ENCODE measurements around the gene LCN6. TPM values are rescaled to one million over a fixed set of nuclear protein-coding genes. Genes with fewer than 3 reads are reported as not detected.
"Not testable (repeated sequence)": the region's sequence is repeated elsewhere in the genome, so short reads cannot be mapped to it uniquely, and the experiment has no call there.

LCN6 gene
- total and polyA plus RNA-seq, 2 donors = 7.1 TPM; not detected in 1

- 94% methylated on average over 20 of the region's 20 CpGs for WGBS
- H3K27ac ChIP-seq (ENCODE audit: low read depth in 1 of 2, low read length in 1 of 2) = no peak overlapping the region
- no peaks in the 10 kb centered on the region for H3K36me3 ChIP-seq (ENCODE audit: control insufficient read depth in 2 of 2, insufficient read depth in 2 of 2, low read length in 1 of 2)
- H3K27me3 ChIP-seq (ENCODE audit: control insufficient read depth in 2 of 2, insufficient read depth in 1 of 2, low read length in 1 of 2) = peaks cover 0 to 13% of the 10 kb centered on the region in 2 donors
- peaks cover 0 to 27% of the 10 kb centered on the region in 2 donors for H3K9me3 ChIP-seq (ENCODE audit: control insufficient read depth in 2 of 2, insufficient read depth in 1 of 2, low read length in 1 of 2)
- DNase-seq (ENCODE audit: low read depth in 6 of 9, low spot score in 9 of 9) = no peak
- no peak overlapping the region for H3K4me3 ChIP-seq (ENCODE audit: low read length in 2 of 2)
- H3K4me1 ChIP-seq (ENCODE audit: control insufficient read depth in 2 of 2, insufficient read depth in 2 of 2, low read length in 2 of 2) = no peaks in the 10 kb centered on the region
Measured at GRCh38 chr9:136757328-136757727, 9.0 kb upstream of the LCN6 start.

GRCh38 chr9:136756836-136757235, 8.5 kb upstream of the LCN6 start:
- Histone ChIP-seq H3K36me3 (ENCODE audit: control insufficient read depth in 2 of 2, insufficient read depth in 2 of 2, low read length in 1 of 2) (no peaks in the 10 kb centered on the region), H3K27me3 (ENCODE audit: control insufficient read depth in 2 of 2, insufficient read depth in 1 of 2, low read length in 1 of 2) (peaks cover 0 to 11% of the 10 kb centered on the region in 2 donors), H3K4me1 (ENCODE audit: control insufficient read depth in 2 of 2, insufficient read depth in 2 of 2, low read length in 2 of 2) (no peaks in the 10 kb centered on the region), H3K9me3 (ENCODE audit: control insufficient read depth in 2 of 2, insufficient read depth in 1 of 2, low read length in 1 of 2) (peaks cover 0 to 32% of the 10 kb centered on the region in 2 donors), H3K27ac (ENCODE audit: low read depth in 1 of 2, low read length in 1 of 2) (no peak overlapping the region), H3K4me3 (ENCODE audit: low read length in 2 of 2) (no peak overlapping the region)
- WGBS = 98% methylated on average over 18 of the region's 18 CpGs
- no peak for DNase-seq (ENCODE audit: low read depth in 6 of 9, low spot score in 9 of 9)

- no peaks in the 10 kb centered on the region for H3K4me1 ChIP-seq (ENCODE audit: control insufficient read depth in 2 of 2, insufficient read depth in 2 of 2, low read length in 2 of 2)
- no peak for DNase-seq (ENCODE audit: low read depth in 6 of 9, low spot score in 9 of 9)
- H3K36me3 ChIP-seq (ENCODE audit: control insufficient read depth in 2 of 2, insufficient read depth in 2 of 2, low read length in 1 of 2) = no peaks in the 10 kb centered on the region
- H3K4me3 ChIP-seq (ENCODE audit: low read length in 2 of 2) = no peak overlapping the region
- WGBS = 100% methylated on average over 4 of the region's 4 CpGs
- H3K27ac ChIP-seq (ENCODE audit: low read depth in 1 of 2, low read length in 1 of 2) = no peak overlapping the region
- peaks cover 0 to 11% of the 10 kb centered on the region in 2 donors for H3K27me3 ChIP-seq (ENCODE audit: control insufficient read depth in 2 of 2, insufficient read depth in 1 of 2, low read length in 1 of 2)
- H3K9me3 ChIP-seq (ENCODE audit: control insufficient read depth in 2 of 2, insufficient read depth in 1 of 2, low read length in 1 of 2) = peaks cover 0 to 32% of the 10 kb centered on the region in 2 donors
Measured at GRCh38 chr9:136756134-136756438, 7.8 kb upstream of the LCN6 start.

- H3K36me3 ChIP-seq (ENCODE audit: control insufficient read depth in 2 of 2, insufficient read depth in 2 of 2, low read length in 1 of 2); H3K4me1 ChIP-seq (ENCODE audit: control insufficient read depth in 2 of 2, insufficient read depth in 2 of 2, low read length in 2 of 2); H3K4me3 ChIP-seq (ENCODE audit: low read length in 2 of 2); H3K27ac ChIP-seq (ENCODE audit: low read depth in 1 of 2, low read length in 1 of 2); DNase-seq (ENCODE audit: low read depth in 6 of 9, low spot score in 9 of 9): not testable (repeated sequence)
- Histone ChIP-seq H3K9me3 (ENCODE audit: control insufficient read depth in 2 of 2, insufficient read depth in 1 of 2, low read length in 1 of 2) (peaks cover 0 to 32% of the 10 kb centered on the region in 2 donors), H3K27me3 (ENCODE audit: control insufficient read depth in 2 of 2, insufficient read depth in 1 of 2, low read length in 1 of 2) (peaks cover 0 to 10% of the 10 kb centered on the region in 2 donors)
- WGBS = 98% methylated on average over 22 of the region's 22 CpGs
Measured at GRCh38 chr9:136755302-136756133, 7.2 kb upstream of the LCN6 start.

GRCh38 chr9:136754626-136755301, 6.4 kb upstream of the LCN6 start:
- no peak for DNase-seq (ENCODE audit: low read depth in 6 of 9, low spot score in 9 of 9)
- Histone ChIP-seq H3K9me3 (ENCODE audit: control insufficient read depth in 2 of 2, insufficient read depth in 1 of 2, low read length in 1 of 2) (peaks cover 0 to 32% of the 10 kb centered on the region in 2 donors), H3K27ac (ENCODE audit: low read depth in 1 of 2, low read length in 1 of 2) (no peak overlapping the region), H3K4me1 (ENCODE audit: control insufficient read depth in 2 of 2, insufficient read depth in 2 of 2, low read length in 2 of 2) (no peaks in the 10 kb centered on the region), H3K36me3 (ENCODE audit: control insufficient read depth in 2 of 2, insufficient read depth in 2 of 2, low read length in 1 of 2) (no peaks in the 10 kb centered on the region), H3K27me3 (ENCODE audit: control insufficient read depth in 2 of 2, insufficient read depth in 1 of 2, low read length in 1 of 2) (peaks cover 0 to 8% of the 10 kb centered on the region in 2 donors), H3K4me3 (ENCODE audit: low read length in 2 of 2) (no peak overlapping the region)
- 94% methylated on average over 24 of the region's 24 CpGs for WGBS

DNA sequence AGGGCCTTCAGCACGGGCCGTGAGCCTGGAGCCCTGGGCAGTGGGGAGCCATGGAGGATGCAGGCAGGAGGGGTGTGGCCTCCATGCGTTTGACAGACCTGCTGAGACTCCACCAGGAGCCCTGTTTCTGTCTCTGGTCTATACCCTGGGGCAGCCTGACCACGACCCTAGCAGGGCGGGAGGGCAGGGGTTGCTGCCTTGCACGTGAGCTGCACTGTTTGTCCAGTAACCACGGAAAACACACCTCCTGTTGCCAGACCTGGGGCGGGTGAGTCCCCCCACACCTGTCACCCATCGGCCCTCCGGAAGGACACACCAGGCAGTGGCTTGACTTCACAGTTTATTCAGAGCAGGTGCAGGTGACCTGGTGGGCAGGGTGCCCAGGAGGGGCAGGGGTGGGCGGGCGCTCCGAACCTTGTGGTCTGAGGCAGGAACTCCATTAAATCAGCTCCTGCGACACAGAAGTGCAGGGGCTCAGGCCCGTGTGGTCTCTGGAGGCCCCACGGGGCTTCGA, 5.8 kb upstream of the LCN6 start:
- peaks cover 0 to 32% of the 10 kb centered on the region in 2 donors for H3K9me3 ChIP-seq (ENCODE audit: control insufficient read depth in 2 of 2, insufficient read depth in 1 of 2, low read length in 1 of 2)
- no peaks in the 10 kb centered on the region for H3K36me3 ChIP-seq (ENCODE audit: control insufficient read depth in 2 of 2, insufficient read depth in 2 of 2, low read length in 1 of 2)
- no peak for DNase-seq (ENCODE audit: low read depth in 6 of 9, low spot score in 9 of 9)
- no peak overlapping the region for H3K4me3 ChIP-seq (ENCODE audit: low read length in 2 of 2)
- H3K4me1 ChIP-seq (ENCODE audit: control insufficient read depth in 2 of 2, insufficient read depth in 2 of 2, low read length in 2 of 2) = peaks cover 0 to 4% of the 10 kb centered on the region in 2 donors
- no peak overlapping the region for H3K27ac ChIP-seq (ENCODE audit: low read depth in 1 of 2, low read length in 1 of 2)
- WGBS = 23% methylated on average over 17 of the region's 17 CpGs
- H3K27me3 ChIP-seq (ENCODE audit: control insufficient read depth in 2 of 2, insufficient read depth in 1 of 2, low read length in 1 of 2) = peaks cover 0 to 8% of the 10 kb centered on the region in 2 donors

DNA sequence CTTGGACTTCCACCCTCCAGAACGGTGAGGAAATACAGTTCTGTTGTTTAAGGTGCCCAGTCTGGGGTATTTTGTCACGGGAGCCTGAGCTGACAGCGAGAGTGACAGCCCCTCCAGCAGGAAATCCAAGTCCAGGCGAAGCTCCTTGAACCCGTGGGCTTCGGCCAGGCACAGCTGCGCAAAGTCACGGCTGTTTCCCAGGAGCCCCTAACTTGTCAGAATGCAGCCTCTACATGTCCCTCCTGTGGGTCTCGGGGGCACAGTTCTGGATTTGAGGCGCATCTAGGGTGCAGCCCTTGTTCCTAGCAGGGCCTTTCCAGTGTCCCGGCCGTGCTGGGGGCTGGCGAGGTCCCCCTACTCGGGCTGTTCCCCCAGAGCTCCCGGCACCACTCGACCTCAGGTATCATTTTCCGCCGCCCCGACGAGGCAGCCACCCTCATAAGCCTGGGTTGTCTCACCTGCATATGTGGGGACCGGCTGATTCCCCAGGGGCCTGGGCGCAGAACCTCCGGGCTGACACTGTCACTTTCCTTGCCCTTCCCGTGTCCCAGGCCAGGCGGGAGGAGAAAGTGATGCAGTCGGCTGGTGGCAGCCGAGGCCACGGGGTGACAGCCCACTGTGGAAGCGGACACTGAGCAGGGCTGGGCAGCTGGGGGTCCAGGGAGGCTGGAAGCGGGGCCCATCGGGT, 5.2 kb upstream of the LCN6 start:
- no peak for DNase-seq (ENCODE audit: low read depth in 6 of 9, low spot score in 9 of 9)
- 93% methylated on average over 31 of the region's 31 CpGs for WGBS
- Histone ChIP-seq H3K27ac (ENCODE audit: low read depth in 1 of 2, low read length in 1 of 2) (no peak overlapping the region), H3K36me3 (ENCODE audit: control insufficient read depth in 2 of 2, insufficient read depth in 2 of 2, low read length in 1 of 2) (no peaks in the 10 kb centered on the region), H3K4me3 (ENCODE audit: low read length in 2 of 2) (no peak overlapping the region), H3K9me3 (ENCODE audit: control insufficient read depth in 2 of 2, insufficient read depth in 1 of 2, low read length in 1 of 2) (peaks cover 0 to 32% of the 10 kb centered on the region in 2 donors), H3K27me3 (ENCODE audit: control insufficient read depth in 2 of 2, insufficient read depth in 1 of 2, low read length in 1 of 2) (peaks cover 0 to 8% of the 10 kb centered on the region in 2 donors), H3K4me1 (ENCODE audit: control insufficient read depth in 2 of 2, insufficient read depth in 2 of 2, low read length in 2 of 2) (peaks cover 0 to 6% of the 10 kb centered on the region in 2 donors)

DNA sequence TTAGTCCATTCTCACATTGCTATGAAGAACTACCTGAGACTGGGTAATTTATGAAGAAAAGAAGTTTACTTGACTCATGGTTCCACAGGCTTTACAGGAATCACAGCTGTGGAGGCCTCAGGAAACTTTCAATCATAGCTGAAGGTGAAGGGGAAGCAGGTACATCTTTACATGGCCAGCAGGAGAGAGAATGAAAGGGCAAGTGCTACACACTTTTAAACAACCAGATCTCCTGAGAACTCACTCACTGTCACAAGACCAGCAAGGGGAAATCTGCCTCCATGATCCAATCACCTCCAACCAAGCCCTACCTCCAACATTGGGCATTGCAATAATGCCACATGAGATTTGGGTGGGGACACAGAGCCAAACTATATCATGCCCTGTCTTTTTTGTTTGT, 3.5 kb upstream of the LCN6 start:
- Histone ChIP-seq H3K27ac (ENCODE audit: low read depth in 1 of 2, low read length in 1 of 2) (no peak overlapping the region), H3K9me3 (ENCODE audit: control insufficient read depth in 2 of 2, insufficient read depth in 1 of 2, low read length in 1 of 2) (peaks cover 0 to 31% of the 10 kb centered on the region in 2 donors), H3K4me3 (ENCODE audit: low read length in 2 of 2) (no peak overlapping the region), H3K4me1 (ENCODE audit: control insufficient read depth in 2 of 2, insufficient read depth in 2 of 2, low read length in 2 of 2) (peaks cover 0 to 6% of the 10 kb centered on the region in 2 donors), H3K27me3 (ENCODE audit: control insufficient read depth in 2 of 2, insufficient read depth in 1 of 2, low read length in 1 of 2) (peaks cover 0 to 8% of the 10 kb centered on the region in 2 donors), H3K36me3 (ENCODE audit: control insufficient read depth in 2 of 2, insufficient read depth in 2 of 2, low read length in 1 of 2) (no peaks in the 10 kb centered on the region)
- no peak for DNase-seq (ENCODE audit: low read depth in 6 of 9, low spot score in 9 of 9)

GRCh38 chr9:136751244-136751643, 2.9 kb upstream of the LCN6 start:
- H3K4me1 ChIP-seq (ENCODE audit: control insufficient read depth in 2 of 2, insufficient read depth in 2 of 2, low read length in 2 of 2) = peaks cover 0 to 6% of the 10 kb centered on the region in 2 donors
- 90% methylated on average over 1 of the region's 1 CpG for WGBS
- no peak overlapping the region for H3K27ac ChIP-seq (ENCODE audit: low read depth in 1 of 2, low read length in 1 of 2)

More at GRCh38 chr9:136751244-136751643, 2.9 kb upstream of the LCN6 start:
- no peak for DNase-seq (ENCODE audit: low read depth in 6 of 9, low spot score in 9 of 9)
- H3K36me3 ChIP-seq (ENCODE audit: control insufficient read depth in 2 of 2, insufficient read depth in 2 of 2, low read length in 1 of 2) = no peaks in the 10 kb centered on the region
- no peak overlapping the region for H3K4me3 ChIP-seq (ENCODE audit: low read length in 2 of 2)
- H3K27me3 ChIP-seq (ENCODE audit: control insufficient read depth in 2 of 2, insufficient read depth in 1 of 2, low read length in 1 of 2) = peaks cover 0 to 8% of the 10 kb centered on the region in 2 donors
- H3K9me3 ChIP-seq (ENCODE audit: control insufficient read depth in 2 of 2, insufficient read depth in 1 of 2, low read length in 1 of 2) = peaks cover 0 to 26% of the 10 kb centered on the region in 2 donors

Measured in thymus (tissue), 11 donors.